Right lobe of liver (tissue), 4 donors: Measurements from ENCODE around the gene SERPINB5.

Source experiments
- POLR2A ChIP-seq: fragments of 450-650 bp; IDR thresholded peaks from one replicate; pipeline ENCODE4 v1.6.1; 2017; ENCODE audit warnings: antibody characterized with exemption, mild to moderate bottlenecking
- TF ChIP-seq, protein P1 (sequence below), 4 donors: fragments of 200-600 bp in 3 of 4; fragments of 450-650 bp in 1 of 4; IDR thresholded peaks; one replicate each; pipeline versions ENCODE4 v1.5.1 to v1.8.0; 2016 to 2022; ENCODE audit warnings: antibody characterized with exemption in 4 of 4, mild to moderate bottlenecking in 2 of 4
- donor health status: DM: no; HTN: no; CAD: no.
- donor health status: DM: no; HTN: no; CAD: no.
- donor health status: DM: no; HTN: yes; CAD: no.

DNA sequence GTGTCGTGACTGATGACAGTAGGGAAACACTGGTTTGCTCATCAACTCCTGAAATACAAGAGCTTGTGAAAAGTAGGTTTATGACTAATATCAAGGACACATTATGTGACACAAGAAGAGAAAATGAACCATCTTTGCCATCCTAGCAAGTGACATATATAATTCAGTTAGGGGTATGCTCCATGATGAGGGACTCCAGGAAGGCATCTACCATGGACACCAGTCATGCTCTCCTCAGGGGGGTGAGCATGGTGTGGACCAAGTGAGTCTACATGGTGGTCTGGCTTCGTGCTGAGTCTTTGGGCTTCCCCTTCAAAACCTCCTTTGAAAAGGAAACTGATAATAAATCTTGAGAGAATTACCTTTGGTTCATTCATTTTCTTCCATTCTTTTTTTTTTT lies 11.7 kb upstream of the SERPINB5 start:
- TF ChIP-seq, protein P1, sequence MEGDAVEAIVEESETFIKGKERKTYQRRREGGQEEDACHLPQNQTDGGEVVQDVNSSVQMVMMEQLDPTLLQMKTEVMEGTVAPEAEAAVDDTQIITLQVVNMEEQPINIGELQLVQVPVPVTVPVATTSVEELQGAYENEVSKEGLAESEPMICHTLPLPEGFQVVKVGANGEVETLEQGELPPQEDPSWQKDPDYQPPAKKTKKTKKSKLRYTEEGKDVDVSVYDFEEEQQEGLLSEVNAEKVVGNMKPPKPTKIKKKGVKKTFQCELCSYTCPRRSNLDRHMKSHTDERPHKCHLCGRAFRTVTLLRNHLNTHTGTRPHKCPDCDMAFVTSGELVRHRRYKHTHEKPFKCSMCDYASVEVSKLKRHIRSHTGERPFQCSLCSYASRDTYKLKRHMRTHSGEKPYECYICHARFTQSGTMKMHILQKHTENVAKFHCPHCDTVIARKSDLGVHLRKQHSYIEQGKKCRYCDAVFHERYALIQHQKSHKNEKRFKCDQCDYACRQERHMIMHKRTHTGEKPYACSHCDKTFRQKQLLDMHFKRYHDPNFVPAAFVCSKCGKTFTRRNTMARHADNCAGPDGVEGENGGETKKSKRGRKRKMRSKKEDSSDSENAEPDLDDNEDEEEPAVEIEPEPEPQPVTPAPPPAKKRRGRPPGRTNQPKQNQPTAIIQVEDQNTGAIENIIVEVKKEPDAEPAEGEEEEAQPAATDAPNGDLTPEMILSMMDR (IDR thresholded peaks at IDR 0.05), result no peak
- TF ChIP-seq POLR2A, result no peak
